Kidney (tissue), 14 donors: ENCODE data around the gene MAP3K21. TPM values are rescaled to one million over a fixed set of nuclear protein-coding genes. Genes with fewer than 3 reads are reported as not detected.

Experiments
- DNase-seq, 5 donors: peaks; one replicate each; pipeline ENCODE4 v3.0.0-alpha.2; 2013 to 2020
- FAIRE-seq: peaks from 2 replicates; lab custom pipeline; 2012; peaks lifted over from hg19 to GRCh38; lab: Jason Lieb, UNC
- H3K27ac ChIP-seq, 2 donors: one replicate each; pipeline ENCODE4 v1.7.0; 2013; ENCODE audit warnings: low read depth in 2 of 2, low read length in 2 of 2, inconsistent platforms in 1 of 2
- H3K27me3 ChIP-seq: one replicate; pipeline ENCODE4 v1.7.1; 2013; ENCODE audit warnings: low read length, inconsistent platforms; ENCODE audit not compliant: control insufficient read depth, insufficient read depth
- H3K36me3 ChIP-seq, 3 donors: one replicate each; pipeline versions ENCODE4 v1.7.0 to v1.7.1; 2013; ENCODE audit warnings: low read length in 3 of 3, control low read depth in 1 of 3, inconsistent platforms in 1 of 3; ENCODE audit not compliant: insufficient read depth in 3 of 3, control insufficient read depth in 2 of 3
- H3K4me1 ChIP-seq, 3 donors: one replicate each; pipeline versions ENCODE4 v1.7.0 to v1.7.1; 2013; ENCODE audit warnings: low read length in 3 of 3, inconsistent platforms in 1 of 3, low read depth in 1 of 3; ENCODE audit not compliant: control insufficient read depth in 2 of 3, insufficient read depth in 2 of 3
- H3K4me3 ChIP-seq, 3 donors: one replicate each; pipeline versions ENCODE4 v1.7.0 to v1.8.1; 2013; ENCODE audit warnings: low read length in 3 of 3, control low read depth in 1 of 3, inconsistent platforms in 1 of 3
- H3K9ac ChIP-seq, 3 donors: one replicate each; pipeline versions ENCODE4 v1.7.0 to v1.7.1; 2013; ENCODE audit warnings: low read length in 3 of 3, control low read depth in 1 of 3, inconsistent platforms in 1 of 3
- H3K9me3 ChIP-seq, 3 donors: one replicate each; pipeline versions ENCODE4 v1.7.0 to v1.7.1; 2013; ENCODE audit warnings: low read length in 3 of 3, control low read depth in 1 of 3, inconsistent platforms in 1 of 3; ENCODE audit not compliant: control insufficient read depth in 2 of 3, insufficient read depth in 1 of 3
- intact Hi-C: fragments of 100-400 bp; cut with DNase I; formaldehyde crosslinking; loops from one replicate; pipeline ENCODE4 v1.11.1; 2022
- polyA plus RNA-seq: library from polyadenylated mRNA; stranded (reverse); fragments of 350-450 nt; fragmentation: Illumina TruSeq; extraction: RNeasy Lipid Tissue Mini Kit (QIAGEN cat#74804); gene quantifications from one replicate; pipeline ENCODE4 v1.2.3, GENCODE V29; 2014; ENCODE audit warnings: low read depth, low replicate concordance; ENCODE audit not compliant: insufficient read depth
- total RNA-seq: library from RNA; stranded (reverse); fragmentation: NEBNext Ultra II Directional; extraction: Animal tissue kit (Norgen Biotek cat#: 25700); gene quantifications from one replicate; pipeline ENCODE4 v1.2.1, GENCODE V29; 2021
- TF ChIP-seq, protein P1 (sequence below): IDR thresholded peaks from 3 replicates; pipeline ENCODE4 v1.5.1; 2012; ENCODE audit warnings: mild to moderate bottlenecking, moderate library complexity, borderline replicate concordance; ENCODE audit not compliant: insufficient read depth; ENCODE audit errors: extremely low read depth
- donor health status: control.
- donor health status: control.
- donor health status: control.
- donor health status: control.
- donor health status: control.
- donor health status: DM: yes; HTN: yes; CAD: no.
- donor health status: Normal renal cell carcinoma (clear cell type).

The MAP3K21 gene
- total and polyA plus RNA-seq, 2 donors from 2014 or later = 7.4 to 21.6 TPM

DNA sequence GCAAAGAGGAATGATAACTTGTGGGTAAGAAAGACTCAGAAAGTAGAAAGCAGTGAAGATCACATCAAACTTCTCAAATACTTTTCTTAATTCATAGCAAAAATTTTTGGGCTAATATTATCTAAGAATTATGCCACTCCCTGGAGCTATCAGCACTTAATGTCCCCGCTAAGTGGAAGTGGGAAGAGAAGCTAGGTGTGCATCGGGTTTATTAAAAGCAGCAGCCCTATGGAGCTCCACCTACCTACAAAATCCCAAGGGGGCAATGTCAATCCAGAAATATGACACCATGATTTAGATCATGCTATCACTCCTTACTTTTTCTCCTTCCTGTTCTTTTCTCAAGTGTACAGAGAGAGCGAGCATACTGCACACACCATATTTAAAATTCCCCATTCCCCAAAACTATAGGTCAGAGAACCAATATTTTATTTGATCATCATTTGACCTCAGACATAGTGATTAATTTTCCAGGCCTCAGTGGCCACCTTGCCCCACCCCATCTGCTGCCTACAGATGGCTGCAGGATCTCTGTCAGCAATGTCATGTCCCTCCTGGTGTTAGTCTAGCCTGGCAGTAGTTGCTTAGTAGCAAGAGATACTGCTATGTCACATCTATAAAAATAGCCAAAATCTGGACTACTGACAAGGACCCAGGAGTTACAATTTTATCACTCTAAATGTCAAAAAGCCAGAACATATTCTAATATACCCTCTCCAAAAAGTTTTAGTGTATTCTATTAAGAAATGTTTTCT is 66.6 kb downstream of the MAP3K21 start:
- intact Hi-C loops = no loop called here
- FAIRE-seq (no peak), DNase-seq (no peak)
- Histone ChIP-seq H3K9me3 (no peaks in the 10 kb centered on the region), H3K27me3 (no peaks in the 10 kb centered on the region), H3K4me3 (no peak overlapping the region), H3K36me3 (no peaks in the 10 kb centered on the region), H3K27ac (no peak overlapping the region), H3K4me1 (no peaks in the 10 kb centered on the region), H3K9ac (no peak overlapping the region)
- TF ChIP-seq, protein P1, sequence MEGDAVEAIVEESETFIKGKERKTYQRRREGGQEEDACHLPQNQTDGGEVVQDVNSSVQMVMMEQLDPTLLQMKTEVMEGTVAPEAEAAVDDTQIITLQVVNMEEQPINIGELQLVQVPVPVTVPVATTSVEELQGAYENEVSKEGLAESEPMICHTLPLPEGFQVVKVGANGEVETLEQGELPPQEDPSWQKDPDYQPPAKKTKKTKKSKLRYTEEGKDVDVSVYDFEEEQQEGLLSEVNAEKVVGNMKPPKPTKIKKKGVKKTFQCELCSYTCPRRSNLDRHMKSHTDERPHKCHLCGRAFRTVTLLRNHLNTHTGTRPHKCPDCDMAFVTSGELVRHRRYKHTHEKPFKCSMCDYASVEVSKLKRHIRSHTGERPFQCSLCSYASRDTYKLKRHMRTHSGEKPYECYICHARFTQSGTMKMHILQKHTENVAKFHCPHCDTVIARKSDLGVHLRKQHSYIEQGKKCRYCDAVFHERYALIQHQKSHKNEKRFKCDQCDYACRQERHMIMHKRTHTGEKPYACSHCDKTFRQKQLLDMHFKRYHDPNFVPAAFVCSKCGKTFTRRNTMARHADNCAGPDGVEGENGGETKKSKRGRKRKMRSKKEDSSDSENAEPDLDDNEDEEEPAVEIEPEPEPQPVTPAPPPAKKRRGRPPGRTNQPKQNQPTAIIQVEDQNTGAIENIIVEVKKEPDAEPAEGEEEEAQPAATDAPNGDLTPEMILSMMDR = no peak

DNA sequence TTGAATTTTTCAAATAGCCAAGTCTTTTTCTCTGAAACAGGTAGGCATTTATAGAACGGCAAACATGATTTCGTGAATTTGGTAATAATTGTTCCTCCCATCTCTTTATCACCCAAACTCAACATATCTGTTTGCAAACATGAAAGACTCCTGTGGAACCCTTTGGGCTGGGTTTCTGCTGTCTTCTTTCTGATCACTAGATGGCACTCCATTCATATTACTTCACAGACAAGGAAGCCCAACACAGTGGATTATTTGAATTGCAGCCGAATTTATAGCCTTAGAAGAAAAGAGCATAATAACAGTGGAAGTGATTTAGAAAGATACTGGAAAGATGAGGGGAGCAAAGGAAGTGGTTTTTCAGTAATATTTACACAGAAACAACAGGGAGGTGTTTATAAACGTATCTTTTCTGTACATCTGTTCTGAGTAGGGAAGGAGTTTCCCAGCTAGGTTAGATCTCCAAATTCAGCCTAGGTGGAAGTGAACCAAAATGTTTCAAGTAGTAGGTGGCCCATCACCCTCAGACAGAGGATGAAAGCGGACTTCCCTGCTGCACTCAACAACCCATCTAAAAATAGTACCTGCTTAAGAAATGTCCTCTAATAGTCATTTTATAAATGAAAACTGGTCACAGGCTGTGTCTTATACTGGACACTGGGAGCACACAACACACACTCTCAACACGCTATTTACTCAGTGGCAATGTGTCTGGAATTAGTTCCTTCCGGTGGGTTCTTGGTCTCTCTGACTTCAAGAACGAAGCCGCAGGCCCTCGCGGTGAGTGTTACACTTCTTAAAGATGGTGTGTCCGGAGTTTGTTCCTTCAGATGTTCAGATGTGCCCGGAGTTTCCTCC is 67.6 kb downstream of the MAP3K21 start:
- FAIRE-seq (peak; percentile 95), DNase-seq (peak in 3 of 5 donors; percentile 36 to 81 (median 75))
- Histone ChIP-seq H3K9ac (no peak overlapping the region), H3K4me3 (no peak overlapping the region), H3K27ac (no peak overlapping the region), H3K27me3 (no peaks in the 10 kb centered on the region), H3K36me3 (no peaks in the 10 kb centered on the region), H3K4me1 (no peaks in the 10 kb centered on the region), H3K9me3 (no peaks in the 10 kb centered on the region)
- intact Hi-C loops = no loop called here
- TF ChIP-seq, protein P1 = peak; percentile 61

DNA sequence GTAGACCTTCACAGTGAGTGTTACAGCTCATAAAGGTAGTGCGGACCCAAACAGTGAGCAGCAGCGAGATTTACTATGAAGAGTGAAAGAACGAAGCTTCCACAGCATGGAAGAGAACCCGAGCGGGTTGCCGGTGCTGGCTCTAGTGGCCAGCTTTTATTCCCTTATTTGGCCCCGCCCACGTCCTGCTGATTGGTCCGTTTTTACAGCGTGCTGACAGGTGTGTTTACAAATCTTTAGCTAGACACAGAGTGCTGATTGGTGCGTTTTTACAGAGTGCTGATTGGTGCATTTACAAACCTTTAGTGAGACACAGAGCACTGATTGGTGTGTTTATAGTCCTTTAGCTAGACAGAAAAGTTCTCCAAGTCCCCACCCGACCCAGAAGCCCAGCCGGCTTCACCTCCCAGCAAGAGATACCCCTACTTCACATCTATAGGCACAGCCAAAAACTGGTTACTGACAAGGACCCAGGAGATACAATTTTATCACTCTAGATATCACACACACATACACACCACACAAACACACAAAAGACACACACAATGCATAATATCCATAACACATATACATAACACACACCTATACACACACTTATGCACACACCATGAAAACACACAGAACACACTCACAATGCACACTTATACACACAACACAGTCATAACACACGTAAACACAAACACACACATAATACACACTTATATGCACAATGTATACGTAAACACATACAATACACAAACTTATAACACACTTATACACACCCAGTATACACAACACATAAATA is 68.5 kb downstream of the MAP3K21 start:
- no peak for DNase-seq
- Histone ChIP-seq H3K36me3 (no peaks in the 10 kb centered on the region), H3K27ac (no peak overlapping the region), H3K9ac (no peak overlapping the region), H3K4me1 (no peaks in the 10 kb centered on the region), H3K4me3 (no peak overlapping the region), H3K27me3 (no peaks in the 10 kb centered on the region), H3K9me3 (no peaks in the 10 kb centered on the region)
- no peak for FAIRE-seq
- intact Hi-C loops = no loop called here
- TF ChIP-seq, protein P1 = no peak
